Daoy (cell line): ENCODE results near the gene FAM78B. TPM values are rescaled to one million over a fixed set of nuclear protein-coding genes. Genes with fewer than 3 reads are reported as not detected.

Source experiments
- DNase-seq: peaks from one replicate; pipeline ENCODE4 v3.0.0-alpha.2; 2015; ENCODE audit warnings: low read depth
- total RNA-seq: library from RNA; depleted of rRNA; stranded (reverse); fragments of >200 nt; shearing (Covaris generic); gene quantifications from 2 replicates; pipeline ENCODE4 v1.2.3, GENCODE V29; 2014

FAM78B gene
- total RNA-seq, 1 experiment from 2014 or later: 0.80 TPM

DNA sequence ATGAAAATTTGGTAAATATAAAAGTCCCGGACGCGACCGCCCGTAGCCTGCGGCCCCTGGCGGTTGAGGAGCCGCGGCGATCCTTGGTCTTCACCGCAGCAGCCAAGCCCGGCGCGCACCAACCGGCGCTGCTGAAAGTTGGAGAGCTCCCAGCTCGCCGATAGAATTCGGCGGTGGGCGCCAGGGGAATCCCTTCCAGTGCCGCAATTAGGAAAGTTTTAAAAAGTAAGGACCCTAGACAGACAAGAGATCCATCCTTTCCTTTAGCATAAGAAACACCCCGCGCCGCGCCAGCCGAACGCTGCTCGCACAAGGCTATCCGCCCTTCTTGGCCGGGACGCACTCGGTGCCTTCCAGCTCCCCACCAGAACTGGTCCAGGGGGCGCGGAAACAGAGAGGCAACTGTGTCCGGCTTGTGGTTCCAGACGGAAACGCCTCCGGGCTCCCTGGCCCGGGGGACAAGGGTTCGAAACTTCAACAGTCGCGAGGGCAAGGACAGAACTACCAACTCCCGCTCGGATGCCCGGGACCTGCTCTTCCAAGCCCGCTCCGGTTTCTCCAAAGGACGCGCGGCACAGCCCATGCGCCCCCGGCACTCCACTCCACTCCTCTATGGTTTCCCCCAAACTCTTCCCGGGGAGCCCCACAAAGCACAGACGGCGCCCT is 1.7 kb downstream of the FAM78B start:
- peak; percentile 69 for DNase-seq

DNA sequence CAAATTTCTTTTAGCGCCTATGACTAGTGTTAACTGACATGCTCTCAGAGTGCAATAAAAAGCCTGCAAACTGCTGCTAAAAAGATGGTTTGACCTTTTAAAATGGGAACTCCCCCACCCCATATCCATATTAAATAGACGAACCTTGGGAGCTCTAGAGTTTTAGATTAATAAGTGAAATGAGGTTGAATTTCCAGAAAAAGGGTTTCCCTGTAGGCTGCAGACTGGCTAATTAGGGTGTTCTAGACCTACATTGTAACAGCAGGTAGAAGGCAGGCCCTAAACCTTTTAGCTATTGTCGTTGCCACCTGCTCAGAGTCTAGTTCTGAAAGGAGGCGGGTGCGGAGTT is 2.2 kb downstream of the FAM78B start:
- no peak for DNase-seq

DNA sequence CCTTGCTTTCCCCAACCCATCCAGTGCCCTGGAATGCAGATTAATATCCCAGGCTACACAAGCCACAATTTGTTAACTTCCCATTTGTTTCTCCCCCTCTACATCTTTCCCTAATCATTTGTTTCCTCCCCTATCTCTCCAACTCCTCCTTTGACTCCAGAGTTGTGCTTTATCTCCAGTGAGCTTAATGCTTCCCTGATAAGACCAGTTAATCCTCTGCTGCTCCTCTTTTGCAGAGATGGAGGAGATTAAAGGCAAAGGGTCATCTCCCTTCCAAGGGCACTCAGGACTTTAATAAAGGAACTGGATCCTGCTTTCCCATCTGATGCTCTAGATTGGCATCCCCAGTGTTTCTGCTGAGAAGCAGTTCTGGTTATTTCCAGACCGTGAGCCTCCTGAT is 7.1 kb downstream of the FAM78B start:
- DNase-seq: no peak

DNA sequence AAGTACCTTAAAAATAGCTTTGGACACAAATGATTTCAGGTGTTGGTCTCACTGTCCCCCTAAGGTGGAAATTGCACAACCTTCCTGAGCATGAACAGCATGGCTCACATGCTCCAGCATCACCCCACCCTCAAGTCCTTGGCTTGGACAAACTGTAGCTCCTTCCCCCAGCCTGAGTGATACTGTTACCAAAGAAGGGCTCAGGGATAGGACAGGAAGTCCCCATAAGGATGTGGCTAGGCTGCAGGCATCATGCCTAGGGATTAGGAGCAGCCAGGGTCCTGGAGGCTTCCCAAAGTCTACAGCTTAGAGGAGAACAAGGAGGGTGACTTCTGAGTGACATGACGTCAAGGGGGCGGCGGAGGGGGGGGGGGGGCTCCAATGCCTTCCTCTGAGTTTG is 10.1 kb downstream of the FAM78B start:
- no peak for DNase-seq

DNA sequence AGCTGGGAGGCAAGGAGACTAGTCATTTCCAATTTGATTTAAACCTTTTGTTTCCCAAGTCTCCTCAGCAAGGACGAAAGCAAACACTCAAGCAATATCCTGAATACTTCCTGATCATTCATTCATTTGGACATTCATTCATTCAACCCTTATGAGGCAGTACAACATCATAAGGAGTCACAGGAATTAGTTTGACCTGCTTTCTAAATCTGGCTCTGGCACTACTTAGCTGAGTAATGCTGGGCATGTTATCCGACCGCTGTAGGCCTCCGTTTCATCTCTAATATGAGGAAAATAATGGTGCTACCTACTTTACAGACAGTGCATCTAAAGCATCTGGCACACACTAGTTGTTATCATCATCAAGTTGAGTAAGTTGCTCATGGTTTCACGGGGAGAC is 11.7 kb downstream of the FAM78B start:
- DNase-seq: no peak

DNA sequence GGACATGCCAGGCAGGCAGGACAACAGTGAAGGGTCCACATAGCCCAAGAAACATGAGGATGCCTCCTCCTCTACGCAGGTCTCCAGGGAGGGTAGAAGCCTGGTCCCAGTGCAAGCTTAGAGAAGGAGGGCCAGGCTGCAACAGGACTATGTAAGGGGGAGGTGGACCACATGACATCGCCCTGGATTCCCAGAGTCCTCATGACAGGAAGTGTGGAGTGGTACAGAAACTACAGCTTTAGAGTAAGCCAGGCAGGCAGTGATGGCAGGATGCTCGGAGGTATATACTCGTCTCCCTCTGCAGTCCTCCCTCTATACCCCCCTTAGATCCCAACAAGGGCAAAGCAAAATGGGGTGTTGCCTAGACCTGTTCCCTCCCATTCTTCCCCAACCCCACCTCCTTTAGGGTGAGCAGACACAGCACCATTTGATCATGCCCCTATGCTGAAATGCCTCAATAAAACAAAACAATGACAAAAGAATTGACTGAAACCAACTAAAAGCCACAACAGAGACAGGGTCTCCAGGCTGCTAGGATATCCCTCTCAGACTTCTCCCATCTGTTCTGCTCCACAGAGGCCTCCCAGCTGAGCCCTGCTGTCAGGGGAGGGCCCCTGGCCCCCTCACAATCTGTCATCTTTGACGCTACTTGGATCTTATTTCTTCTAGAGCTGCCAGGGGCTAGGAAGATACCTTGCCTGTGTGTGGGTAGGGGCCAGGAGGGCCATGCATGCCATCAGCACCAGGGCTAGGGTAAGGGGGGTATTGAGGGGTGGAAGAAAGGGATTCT is 13.1 kb downstream of the FAM78B start:
- DNase-seq: no peak

DNA sequence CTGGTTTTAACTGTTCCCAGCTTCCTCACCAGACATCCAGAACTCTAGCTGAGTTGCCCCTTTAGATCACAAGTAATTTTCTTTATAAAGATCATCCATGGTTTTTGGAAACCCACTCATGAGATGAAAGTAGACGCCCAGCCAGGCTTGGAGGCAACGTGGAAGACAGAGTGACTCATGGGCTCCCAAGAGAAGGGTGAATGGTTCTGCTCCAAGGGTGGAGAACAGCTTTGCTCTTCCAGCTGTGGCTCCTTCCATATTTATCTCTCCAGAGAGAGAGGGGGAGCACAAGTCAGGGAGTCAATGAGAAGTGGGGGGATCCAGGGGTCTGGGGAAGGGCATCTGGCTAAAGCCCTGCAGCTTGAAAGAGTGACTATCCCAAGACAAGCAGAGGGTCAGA is 13.8 kb downstream of the FAM78B start:
- no peak for DNase-seq

DNA sequence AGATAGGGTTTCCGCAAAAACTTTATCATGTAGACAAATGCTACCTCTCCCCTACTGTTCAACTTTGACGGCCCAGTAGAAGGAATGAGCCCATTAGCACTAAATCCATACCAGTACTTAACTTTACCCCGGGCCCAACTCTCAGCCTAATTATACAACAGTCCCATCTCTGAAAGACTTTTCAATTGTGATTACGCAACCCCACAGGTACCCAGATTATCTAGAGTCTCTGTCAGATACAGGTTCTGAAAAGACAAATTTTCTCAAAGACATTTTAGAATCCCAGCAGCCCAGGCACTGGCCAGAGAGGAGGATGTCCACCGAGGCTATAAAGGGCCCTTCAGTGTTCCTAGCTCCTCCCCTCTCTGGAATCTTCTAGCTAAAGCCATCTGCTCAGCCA is 15.0 kb downstream of the FAM78B start:
- no peak for DNase-seq

DNA sequence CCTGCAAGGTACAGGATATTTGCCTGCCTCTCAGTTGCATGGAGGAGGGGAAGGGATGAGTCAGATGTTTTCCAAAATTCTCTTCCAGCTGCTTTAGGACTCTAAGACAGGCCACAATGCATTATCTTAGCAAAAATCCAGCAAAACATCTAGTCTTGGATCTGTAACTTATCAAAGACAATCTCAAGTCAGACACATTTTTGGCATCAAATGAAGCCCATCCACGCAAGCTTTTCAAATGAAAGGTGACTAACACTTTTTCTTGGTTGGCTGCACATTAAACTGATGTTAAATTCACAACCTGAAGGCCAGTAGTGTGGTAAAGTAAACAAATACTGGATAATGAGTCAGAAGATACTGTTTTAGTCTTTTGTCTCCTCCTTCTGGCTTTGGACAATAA is 21.3 kb downstream of the FAM78B start:
- peak; percentile 76 for DNase-seq

DNA sequence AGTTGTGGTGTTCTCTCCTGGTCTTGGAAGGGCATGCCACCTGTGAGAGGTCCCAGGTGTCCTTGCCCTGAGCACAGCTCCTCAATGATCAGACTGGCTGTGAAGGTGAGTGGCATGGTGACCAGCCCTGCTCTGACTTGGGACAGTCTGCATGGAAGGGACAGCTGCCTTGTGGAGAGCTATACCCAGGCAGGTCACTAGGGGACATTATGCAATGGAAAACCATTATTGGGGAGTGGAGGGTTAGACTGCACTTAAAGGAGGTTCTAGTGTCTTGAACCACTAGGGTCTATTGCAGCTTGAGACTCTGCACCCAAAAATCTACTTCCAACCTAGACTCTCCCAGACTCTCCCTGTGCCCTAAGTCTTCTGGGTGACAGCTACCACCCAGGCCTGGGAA is 24.8 kb downstream of the FAM78B start:
- no peak for DNase-seq

DNA sequence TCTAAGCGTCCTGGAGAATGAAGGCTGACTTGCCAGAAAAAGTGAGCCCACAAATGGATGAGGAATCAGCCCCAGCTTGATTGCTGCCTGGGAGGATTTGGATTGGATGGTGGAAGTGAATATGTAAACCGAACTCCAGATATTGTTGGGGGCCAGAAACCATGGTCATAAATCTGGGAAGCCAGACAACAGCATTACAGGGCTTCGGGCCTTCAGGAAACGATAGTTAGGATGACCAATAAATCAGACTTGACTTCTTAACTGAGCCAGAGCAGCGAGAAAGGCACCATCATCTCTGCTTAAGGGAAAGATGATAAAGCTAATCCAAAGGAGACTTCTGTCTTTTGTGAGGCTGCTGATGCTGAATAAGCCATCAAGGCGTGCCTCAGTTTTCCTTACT is 26.6 kb downstream of the FAM78B start:
- DNase-seq: no peak

DNA sequence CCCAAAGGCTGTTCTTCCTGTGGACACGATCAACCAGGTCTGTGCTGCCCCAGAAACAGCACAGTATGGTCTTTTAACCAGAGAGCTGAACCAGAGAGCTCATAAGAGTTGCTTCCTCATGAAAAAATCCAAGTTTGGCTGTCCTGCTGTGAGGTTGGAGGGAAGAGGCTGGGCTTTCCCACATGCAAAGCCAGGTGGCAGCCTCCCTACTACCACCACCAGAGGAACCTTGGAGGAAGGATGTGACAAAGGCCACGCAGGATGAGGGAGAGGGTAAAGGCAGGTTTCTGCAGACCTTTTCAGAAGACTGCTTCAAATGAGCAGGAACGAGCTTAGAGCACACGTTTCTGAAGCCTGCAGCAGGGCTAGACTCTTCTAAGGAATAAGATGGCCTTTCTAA is 27.1 kb downstream of the FAM78B start:
- DNase-seq: no peak

DNA sequence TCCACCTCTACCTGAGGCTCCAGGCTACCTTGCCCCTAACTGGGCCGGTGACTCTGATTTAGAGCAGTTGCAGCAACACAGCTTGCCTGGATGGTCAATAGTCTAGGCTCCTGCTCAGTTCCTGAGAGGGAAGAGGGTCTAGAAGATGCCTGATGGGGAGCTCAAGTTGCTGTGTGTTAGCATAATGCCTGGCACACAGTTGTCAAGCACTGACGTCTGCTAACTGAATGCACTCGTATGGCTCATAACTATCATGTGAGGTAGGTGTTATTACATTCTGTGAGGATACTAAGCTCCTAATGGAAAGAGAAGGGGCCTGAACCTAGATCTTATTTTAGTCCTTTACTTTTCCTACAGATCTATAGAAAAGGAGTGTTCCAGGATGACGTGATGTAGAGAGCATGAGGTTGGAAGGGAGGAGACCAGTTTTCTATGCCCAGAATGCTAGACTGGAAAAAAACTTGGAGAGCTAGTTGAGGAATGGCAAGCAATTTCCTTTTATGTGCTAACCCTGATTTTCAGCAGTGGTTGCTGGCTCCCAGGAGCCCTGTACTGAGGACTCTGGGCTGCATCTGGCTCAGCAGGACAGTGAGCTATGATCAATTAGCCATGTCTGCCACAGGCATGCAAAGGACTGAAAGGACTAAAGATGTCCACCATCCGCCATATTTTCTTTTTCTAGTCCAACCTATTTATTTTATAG is 30.0 kb downstream of the FAM78B start:
- no peak for DNase-seq

DNA sequence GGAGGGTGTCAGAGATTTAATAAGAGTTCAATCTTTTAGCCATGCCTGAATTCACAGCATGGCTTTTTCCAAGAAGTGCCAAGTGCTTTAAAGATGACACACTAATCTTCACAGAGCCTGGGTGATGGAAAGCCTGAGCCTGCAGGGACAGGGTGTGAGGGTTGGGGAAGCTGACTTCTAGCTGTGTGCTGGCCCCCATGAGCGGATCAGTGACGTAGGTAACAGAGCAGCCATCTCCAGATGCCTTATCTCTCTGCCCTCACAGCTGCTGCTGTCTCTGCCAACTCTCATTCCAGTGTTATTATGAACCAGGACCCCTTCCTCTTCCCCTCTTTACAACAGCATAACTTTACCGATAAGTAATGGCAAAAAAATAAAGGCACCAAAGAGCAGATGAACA is 30.6 kb downstream of the FAM78B start:
- DNase-seq: peak; percentile 20

DNA sequence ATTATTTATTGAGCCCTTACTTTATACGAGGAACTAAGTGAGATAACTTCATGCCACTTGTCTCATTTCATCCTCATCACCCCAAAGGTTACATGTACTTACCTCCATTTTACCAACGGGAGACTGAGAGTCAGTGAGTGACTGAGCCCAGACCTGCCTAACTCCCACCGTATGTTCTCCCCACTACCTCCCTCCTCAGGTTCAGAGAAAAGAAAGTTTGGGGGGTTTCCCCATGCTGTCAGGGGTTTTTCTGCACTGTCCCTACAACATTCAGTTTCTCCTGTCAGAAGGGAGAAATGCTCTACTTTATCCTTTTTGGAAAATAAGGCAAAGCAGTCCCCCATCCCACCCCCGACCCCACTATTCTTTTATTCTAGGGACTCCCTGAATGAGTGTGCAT is 32.9 kb downstream of the FAM78B start:
- no peak for DNase-seq

DNA sequence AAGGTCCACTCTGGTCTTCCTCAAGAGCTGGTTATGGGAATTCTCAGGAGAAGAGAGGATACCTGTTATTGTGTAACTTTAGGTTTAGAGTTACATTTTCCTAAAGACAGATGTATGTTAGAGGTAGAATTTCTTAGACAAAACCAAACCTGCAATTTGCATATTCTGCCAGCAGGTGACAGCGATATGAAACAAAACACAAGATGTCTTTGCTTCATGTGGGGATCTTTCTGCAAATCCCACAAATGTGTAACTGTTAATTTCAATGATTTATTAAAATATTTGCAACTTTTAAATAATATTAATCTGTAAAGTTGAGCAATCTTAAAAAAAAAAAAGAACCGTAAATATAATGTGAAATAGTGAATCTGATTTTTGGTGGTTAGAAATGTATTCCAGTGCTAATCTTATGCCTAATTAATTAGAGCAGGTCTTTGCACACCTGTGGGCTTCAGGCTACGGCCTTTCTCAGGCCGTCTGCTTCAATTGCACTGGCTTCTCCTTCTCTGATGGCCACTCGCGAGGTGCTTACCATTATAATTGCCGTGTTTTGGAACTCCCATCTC is 33.4 kb downstream of the FAM78B start:
- DNase-seq: no peak

DNA sequence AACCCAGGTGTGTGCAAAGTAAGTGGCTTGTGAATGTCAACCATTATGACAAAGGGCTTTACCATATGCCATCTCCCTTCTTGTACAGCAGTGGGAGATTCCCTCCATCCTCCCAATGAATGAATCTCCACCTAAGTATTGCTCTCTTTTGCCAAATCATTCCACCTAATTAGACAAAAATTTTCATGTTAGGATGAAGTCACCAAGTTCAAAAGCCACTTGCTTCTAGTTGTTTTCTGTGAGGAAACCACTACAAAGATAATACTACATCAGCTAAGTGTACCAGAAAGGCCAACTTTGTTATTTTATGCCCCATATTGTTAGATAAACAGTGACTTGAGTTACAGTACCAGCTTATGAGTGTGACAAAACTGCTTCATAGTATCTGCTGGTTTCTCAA is 34.3 kb downstream of the FAM78B start:
- DNase-seq: peak; percentile 42

DNA sequence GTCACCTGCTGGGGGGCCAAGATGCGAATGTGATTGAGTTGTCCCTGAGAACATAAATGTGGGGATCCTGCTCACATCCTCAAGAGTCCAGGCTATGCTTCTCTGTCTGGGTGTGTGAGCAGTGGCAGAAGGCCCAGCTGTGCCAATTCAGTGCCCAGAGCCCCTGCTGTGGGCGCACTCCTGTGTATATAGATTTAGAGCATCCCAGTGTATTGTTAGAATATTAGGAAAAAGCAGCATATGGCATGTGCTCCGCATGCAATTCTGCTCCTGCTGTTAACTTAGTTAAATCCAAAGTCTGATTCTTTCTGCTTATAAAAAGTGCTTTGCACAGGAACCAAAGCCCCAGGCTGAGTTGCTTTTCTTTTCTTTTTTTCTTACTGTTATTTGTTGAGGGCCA is 37.8 kb downstream of the FAM78B start:
- no peak for DNase-seq

DNA sequence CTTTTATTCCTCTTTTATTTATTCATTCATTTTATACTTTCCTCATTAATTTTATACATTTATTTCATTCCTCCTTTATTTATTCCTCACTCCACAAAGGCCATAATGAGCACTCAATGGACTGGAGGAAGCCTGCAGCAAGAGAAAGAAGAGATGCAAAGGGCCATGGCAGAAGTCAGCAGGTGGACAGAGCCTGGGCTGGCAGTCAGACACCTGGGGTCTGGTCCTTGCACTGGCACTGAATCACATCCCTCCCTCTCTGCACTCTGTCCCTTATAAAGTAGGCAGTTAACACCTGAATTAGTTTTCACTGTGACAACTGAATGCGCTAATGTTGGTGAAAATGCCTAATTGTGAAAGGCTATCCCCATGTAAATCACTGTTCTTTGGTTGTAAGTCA is 38.6 kb downstream of the FAM78B start:
- DNase-seq: no peak

DNA sequence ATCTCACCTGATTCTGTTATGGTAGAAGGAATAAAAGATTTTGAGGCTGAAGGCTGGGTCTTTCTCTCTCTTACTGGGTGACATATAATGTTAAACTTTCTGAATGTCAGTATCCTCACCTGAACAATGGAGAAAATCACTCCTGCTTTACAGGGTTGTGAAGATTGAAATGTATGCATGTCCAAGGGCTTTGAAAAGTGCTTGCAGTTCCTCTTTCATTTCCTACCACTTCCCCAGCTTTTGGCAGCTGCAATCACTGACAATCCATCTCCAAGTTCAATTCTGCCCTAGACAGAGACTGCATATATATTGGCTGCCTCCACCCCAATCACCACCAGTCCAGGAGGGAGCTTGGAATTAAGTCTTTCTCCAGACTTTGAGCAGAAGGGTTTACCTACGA is 39.8 kb downstream of the FAM78B start:
- DNase-seq: no peak

DNA sequence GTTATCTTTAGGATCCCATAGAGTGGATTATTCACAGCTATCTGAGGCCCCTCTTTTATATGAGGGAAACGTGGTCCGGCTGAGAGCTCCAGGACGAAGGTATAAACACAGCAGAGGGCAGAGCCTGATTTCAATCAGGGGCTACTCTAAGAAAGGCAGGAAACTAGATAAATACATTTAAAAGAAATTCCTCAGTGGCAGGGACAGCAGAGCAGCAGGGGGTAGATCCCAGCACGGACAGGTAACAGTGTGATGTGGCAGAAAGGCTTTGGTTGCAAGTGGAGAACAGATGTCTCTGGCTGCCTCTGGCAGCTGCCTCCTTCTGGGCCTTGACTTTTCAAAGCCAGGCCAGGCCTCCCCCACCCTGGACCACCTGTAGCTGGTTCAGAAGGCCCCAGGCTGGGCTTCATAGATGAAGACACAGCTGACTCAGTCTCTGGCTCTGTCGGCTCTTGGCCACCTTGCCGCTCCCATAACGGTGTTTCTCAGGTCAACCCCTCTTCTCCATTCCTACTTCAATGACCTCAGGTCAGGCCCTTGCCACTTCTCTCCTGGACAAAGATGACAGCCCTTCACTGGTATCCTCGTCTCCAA is 43.8 kb downstream of the FAM78B start:
- no peak for DNase-seq

DNA sequence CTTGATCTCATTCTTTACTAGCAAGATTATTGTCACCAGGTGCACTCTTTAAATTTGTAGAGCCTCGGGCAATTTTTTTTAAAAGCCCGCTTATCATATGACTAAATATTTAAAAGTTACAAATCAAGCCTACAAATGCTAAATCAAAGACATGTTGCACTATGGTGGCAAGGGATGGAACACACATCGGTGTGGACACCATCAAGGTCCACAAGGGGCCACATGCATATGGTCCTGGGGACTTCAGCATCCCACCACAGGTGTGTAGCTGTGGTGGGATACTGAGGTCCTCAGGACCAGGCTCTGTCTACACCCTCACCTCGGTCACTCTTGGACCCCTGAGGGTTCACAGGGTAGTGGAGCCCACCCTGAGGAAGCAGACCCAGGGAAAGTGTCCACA is 45.8 kb downstream of the FAM78B start:
- DNase-seq: no peak
